Measurements from ENCODE around the gene KCP. TPM values are rescaled to one million over a fixed set of nuclear protein-coding genes. Genes with fewer than 3 reads are reported as not detected.

The KCP gene
- total and polyA plus RNA-seq, 2 donors (not counting 1 experiment from before 2014, with no cell fraction given) = 2.3 to 3.8 TPM

DNA sequence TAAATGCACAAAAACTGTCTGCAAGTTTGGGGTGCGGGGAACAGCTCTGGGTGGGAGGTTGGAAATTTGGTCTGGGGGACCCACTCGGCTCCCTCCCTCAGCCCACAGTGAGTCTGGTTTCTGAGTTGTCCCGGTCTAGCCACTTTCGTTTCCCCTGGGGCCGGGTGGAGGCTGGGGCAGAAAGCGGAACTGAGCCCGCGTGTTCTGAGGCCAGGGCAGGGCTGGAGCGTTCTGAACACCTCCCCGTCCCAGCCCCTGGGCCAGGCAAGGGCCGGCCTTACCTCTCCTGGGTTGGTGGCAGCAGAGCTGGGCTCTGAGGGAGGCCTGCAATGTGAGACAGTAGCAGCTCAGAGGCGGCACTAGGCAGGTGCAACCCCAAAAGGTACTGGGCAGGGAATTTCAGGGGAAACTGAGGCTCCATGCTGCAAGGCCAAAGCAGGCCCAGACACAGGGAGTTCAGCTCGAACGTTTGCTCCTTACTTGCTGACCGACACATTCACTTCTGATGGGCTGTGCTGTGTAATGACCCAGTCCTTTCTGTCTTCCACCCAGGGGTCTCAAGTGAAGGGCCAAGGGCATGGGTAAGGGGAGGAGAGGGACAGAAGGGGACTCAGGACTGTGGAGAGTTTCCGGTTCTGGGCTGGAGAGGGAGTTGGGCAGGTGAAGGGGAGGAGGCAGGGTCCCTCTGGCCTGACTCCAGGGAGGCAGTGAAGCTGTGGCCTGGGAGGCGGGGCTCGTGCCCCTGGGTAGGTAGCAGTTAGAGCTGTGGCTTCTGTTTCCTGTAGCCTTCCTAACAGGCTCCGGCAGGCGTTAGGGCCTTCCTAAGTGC lies 30.2 kb upstream of the KCP start:
- Mint-ChIP-seq H3K9me3 (ENCODE audit: insufficient read depth) (no peaks in the 10 kb centered on the region), H3K27ac (peak overlapping the region; percentile 97), H3K4me1 (peaks cover 56% of the 10 kb centered on the region), H3K27me3 (no peaks in the 10 kb centered on the region), H3K4me3 (peak overlapping the region; percentile 94)
- DNase-seq (peak; percentile 91), ATAC-seq (ENCODE audit: low read depth) (peak; percentile 72)
- CTCF ChIA-PET = interaction anchor here (1.0 to 3.6 kb wide), 14 partner anchors 8 to 278 kb away, joined by 3 to 26 read pairs (median 4); partner anchors contain the start of gene TNPO3
- POLR2A ChIA-PET = interaction anchor here (0.7 to 2.9 kb wide), 8 partner anchors 8 to 195 kb away, joined by 3 to 21 read pairs (median 8); partner anchors contain the start of gene TNPO3
- Histone ChIP-seq H3K9ac (ENCODE audit: low read length) (peak overlapping the region; percentile 92), H3K4me2 (replicated peaks; ENCODE audit: low read depth, low read length, poor library complexity, severe bottlenecking) (peak overlapping the region; percentile 90), H3K27me3 (replicated peaks in 1 of 4; ENCODE audit: control extremely low read depth in 1 of 4, control insufficient read depth in 3 of 4, insufficient read depth in 4 of 4, low read length in 3 of 4) (no peaks in the 10 kb centered on the region), H3K4me1 (ENCODE audit: control insufficient read depth in 2 of 2, insufficient read depth in 2 of 2, low read length in 2 of 2) (peaks cover 31 to 44% of the 10 kb centered on the region in 2 donors), H3K9me3 (ENCODE audit: control extremely low read depth in 1 of 3, control insufficient read depth in 2 of 3, insufficient read depth in 1 of 3, low read length in 2 of 3) (no peaks in the 10 kb centered on the region), H3K27ac (ENCODE audit: low read length in 2 of 2) (peak overlapping the region; percentile 89 to 99), H3K79me2 (ENCODE audit: control insufficient read depth, insufficient read depth, low read length) (peaks cover 46% of the 10 kb centered on the region), H3K4me3 (ENCODE audit: control extremely low read depth in 1 of 5, extremely low read depth in 1 of 5, insufficient read depth in 1 of 5, low read depth in 2 of 5, low read length in 4 of 5) (peak overlapping the region; percentile 40 to 90 (median 84)), H3K36me3 (replicated peaks in 1 of 2; ENCODE audit: control extremely low read depth in 1 of 2, control insufficient read depth in 1 of 2, extremely low read depth in 1 of 2, insufficient read depth in 2 of 2, low read length in 1 of 2) (peaks cover 0 to 25% of the 10 kb centered on the region in 2 experiments), H4K20me1 (ENCODE audit: control insufficient read depth, insufficient read depth, low read length, poor library complexity, severe bottlenecking) (peaks cover 14% of the 10 kb centered on the region), H2AFZ (ENCODE audit: insufficient read depth, low read depth, low read length, poor library complexity, severe bottlenecking) (no peak overlapping the region)
- TF ChIP-seq EZH2 (IDR thresholded peaks at IDR 0.05; ENCODE audit: borderline replicate concordance, insufficient read depth, low read depth, low read length, poor library complexity, severe bottlenecking) = no peak
- TF ChIP-seq, protein P1, sequence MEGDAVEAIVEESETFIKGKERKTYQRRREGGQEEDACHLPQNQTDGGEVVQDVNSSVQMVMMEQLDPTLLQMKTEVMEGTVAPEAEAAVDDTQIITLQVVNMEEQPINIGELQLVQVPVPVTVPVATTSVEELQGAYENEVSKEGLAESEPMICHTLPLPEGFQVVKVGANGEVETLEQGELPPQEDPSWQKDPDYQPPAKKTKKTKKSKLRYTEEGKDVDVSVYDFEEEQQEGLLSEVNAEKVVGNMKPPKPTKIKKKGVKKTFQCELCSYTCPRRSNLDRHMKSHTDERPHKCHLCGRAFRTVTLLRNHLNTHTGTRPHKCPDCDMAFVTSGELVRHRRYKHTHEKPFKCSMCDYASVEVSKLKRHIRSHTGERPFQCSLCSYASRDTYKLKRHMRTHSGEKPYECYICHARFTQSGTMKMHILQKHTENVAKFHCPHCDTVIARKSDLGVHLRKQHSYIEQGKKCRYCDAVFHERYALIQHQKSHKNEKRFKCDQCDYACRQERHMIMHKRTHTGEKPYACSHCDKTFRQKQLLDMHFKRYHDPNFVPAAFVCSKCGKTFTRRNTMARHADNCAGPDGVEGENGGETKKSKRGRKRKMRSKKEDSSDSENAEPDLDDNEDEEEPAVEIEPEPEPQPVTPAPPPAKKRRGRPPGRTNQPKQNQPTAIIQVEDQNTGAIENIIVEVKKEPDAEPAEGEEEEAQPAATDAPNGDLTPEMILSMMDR (IDR thresholded peaks at IDR 0.05) = no peak
- intact Hi-C loops (cut with micrococcal nuclease) = loop anchor here (1.0 kb wide), 1 partner anchor 23 kb away; no protein-coding TSS in a partner anchor
- 1% methylated on average over 20 of the region's 20 CpGs for WGBS (ENCODE audit: insufficient coverage)
